ENCODE measurements around the gene BCL11A. TPM values are rescaled to one million over a fixed set of nuclear protein-coding genes. Genes with fewer than 3 reads are reported as not detected.

BCL11A gene
- total RNA-seq, 1 experiment from 2014 or later, result 4.5 TPM

DNA sequence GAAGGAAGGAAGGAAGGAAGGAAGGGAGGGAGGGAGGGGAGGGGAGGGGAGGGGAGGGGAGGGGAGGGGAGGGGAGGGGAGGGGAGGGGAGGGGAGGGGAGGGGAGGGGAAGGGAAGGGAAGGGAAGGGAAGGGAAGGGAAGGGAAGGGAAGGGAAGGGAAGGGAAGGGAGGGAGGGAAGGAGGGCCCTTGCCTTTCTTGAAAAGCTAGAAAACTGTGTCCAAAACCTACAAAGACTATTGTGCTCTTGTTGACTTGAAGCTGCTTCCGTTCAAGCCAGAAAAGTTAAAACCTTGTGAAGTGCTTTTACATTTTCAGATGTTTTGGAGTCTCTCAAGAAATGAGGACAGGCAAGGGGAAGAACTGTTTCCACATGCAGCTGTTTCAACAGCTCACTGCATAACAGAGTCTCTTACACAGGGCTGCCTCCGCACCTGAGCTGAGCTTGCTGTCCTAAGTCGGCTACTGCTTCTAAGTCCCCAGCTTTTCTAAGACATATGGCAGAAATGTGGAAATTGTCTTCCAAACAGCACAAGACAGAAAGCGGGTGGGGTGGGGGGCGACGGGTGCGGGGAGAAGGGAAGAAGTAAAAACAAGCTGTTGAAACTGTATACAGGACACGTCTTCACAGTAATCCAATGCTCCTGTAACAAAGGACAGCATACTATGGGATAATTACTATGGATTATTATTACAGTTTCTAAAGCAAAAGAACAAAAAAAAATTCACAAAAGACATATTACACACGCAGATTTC is 46.1 kb downstream of the BCL11A start:
- no peak for DNase-seq (ENCODE audit: low read depth)

GRCh38 chr2:60505880-60506260 is 47.6 kb downstream of the BCL11A start:
- no peak for DNase-seq (ENCODE audit: low read depth)

GRCh38 chr2:60505240-60505879 is 48.1 kb downstream of the BCL11A start:
- DNase-seq (ENCODE audit: low read depth), result no peak

DNA sequence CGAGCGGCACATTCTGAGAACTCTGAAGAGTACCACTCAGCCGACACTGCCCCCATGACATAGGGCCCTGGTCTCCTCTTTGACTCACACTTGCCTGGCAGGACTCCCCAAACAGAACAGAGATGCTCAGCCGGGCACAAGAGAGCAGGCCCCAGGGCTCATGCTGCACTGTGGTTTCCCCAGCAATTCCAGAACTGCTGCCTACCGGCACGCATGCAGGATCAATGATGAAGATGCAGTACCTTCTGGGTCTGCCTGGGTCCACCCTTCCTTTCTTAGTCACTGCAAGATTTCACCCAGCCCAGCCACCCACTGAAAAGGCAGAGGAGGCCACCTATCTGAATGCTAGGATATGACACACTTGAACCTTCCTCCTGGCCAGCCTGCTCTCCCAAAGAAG is 49.4 kb downstream of the BCL11A start:
- DNase-seq (ENCODE audit: low read depth), result no peak

- no peak for DNase-seq (ENCODE audit: low read depth)
Observed at GRCh38 chr2:60502144-60502543, 51.3 kb downstream of the BCL11A start.

- no peak for DNase-seq (ENCODE audit: low read depth)
Observed at GRCh38 chr2:60500861-60501260, 52.6 kb downstream of the BCL11A start.

- DNase-seq (ENCODE audit: low read depth), result no peak
Observed at GRCh38 chr2:60499651-60500265, 53.7 kb downstream of the BCL11A start.

GRCh38 chr2:60498816-60499429 is 54.5 kb downstream of the BCL11A start:
- no peak for DNase-seq (ENCODE audit: low read depth)

GRCh38 chr2:60498127-60498815 is 55.2 kb downstream of the BCL11A start:
- no peak for DNase-seq (ENCODE audit: low read depth)

DNA sequence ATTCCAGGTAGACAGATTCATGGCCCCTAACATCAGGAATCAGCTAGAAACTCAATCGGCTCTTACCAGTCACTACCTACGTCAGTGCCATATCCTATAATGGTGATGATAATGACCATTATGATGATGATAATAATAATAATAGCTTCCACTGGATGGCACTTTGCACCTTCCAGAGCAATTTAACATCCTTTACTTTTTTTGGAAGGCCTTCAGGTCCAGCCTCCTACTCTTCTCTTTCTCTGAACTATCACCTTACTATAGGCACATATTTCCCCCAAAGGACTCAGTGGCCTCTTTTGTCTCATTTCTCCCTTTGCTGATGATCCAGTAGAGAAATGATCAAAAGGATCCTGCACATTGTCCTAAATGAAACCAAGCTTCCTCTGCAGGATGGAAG is 56.0 kb downstream of the BCL11A start:
- DNase-seq (ENCODE audit: low read depth), result no peak

DNA sequence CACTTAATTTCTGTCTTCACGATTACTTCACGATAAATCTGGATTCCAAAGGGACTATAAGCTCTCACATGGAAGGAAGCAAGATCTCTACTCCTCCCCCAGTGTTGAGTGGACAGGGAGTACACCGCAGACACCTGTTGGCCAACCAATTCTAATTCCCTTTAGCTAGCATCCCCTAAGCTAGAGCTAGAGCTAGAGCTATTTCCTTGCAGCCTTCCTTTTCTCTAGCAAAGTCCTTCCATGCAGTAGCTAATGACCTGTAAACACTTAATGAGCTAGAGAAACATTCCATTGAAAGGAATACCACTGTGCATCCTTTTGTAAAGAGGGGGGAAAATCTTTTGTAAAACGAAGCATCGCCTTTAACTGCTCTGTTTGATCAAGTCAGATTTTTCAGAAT is 56.5 kb downstream of the BCL11A start:
- DNase-seq (ENCODE audit: low read depth), result no peak

GRCh38 chr2:60496475-60496874 is 57.0 kb downstream of the BCL11A start:
- no peak for DNase-seq (ENCODE audit: low read depth)

- no peak for DNase-seq (ENCODE audit: low read depth)
Observed at GRCh38 chr2:60495041-60495625, 58.3 kb downstream of the BCL11A start.

- DNase-seq (ENCODE audit: low read depth), result no peak
Observed at GRCh38 chr2:60493804-60494387, 59.6 kb downstream of the BCL11A start.

DNA sequence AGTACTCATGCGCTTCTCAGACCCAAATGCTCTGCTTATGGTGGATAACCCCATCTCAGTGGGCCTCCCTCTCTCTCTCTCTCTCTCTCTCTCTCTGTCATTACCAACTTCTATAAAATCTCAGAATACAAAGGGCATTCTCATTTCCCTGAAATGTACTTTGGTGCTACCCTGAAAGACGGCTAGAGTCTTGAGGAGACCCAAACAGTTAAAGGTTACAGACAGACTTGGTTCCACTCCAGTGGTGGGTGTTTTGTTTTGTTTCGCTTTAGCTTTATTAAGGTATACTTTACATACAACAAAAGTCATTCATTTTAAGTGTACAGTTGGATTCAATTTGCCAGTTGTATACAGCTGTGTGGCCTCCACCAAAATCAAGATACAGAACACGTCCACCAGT is 60.9 kb downstream of the BCL11A start:
- no peak for DNase-seq (ENCODE audit: low read depth)

DNA sequence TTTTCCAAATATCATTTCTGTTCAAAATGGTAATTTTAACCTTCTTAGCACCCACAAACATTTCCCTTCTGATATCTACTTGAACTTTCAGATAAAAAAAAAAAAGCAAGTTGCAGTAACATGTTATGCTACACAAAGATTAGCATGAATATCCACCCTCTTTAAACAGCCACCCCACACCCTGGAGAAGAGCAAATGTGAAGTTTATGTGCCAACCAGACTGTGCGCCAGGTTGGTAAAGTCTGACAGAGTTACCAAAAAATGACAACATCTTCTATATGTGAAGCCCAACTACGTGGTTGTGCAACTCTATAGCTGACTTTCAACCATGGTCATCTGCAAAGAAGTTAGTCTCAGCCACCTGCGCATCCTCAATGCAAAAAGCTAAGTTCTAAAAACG is 62.6 kb downstream of the BCL11A start:
- DNase-seq (ENCODE audit: low read depth), result no peak

DNA sequence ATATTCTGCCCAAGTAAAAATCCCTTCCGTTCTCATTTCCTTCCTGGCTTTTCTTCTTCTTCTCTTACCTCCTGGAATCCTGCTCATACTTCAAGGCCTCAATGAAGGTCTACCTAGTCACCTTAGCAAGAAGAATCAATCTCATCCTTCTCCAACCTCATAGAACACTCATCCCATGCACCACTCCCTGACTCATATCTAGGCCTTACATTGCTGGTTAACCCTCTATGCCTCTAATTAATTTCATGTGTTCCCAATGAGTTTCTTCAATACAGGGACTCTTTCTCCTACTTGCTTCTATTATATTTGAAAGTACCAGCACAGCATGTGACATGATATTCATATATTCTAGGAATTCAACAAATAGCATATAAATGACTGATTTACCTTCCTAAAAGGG is 63.0 kb downstream of the BCL11A start:
- DNase-seq (ENCODE audit: low read depth), result no peak

DNA sequence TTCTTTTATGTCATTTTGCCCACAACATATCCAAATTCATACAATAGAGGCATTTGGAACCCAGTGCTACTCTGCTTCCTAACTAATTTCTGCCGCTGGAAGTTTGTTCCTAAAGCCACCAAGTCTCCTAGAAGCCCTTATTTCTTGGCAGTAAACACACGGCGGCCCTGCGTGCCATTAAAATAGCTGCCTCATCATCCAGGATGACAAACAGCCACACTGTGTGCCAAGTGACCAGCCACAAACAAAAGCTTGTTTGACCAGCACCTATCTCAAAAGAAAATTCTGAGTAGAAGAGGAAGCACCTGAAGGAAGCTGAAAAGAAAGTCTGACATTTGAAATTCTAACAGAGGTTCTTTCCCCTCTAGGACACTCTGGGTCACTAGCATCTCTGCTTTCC is 64.2 kb downstream of the BCL11A start:
- no peak for DNase-seq (ENCODE audit: low read depth)

DNA sequence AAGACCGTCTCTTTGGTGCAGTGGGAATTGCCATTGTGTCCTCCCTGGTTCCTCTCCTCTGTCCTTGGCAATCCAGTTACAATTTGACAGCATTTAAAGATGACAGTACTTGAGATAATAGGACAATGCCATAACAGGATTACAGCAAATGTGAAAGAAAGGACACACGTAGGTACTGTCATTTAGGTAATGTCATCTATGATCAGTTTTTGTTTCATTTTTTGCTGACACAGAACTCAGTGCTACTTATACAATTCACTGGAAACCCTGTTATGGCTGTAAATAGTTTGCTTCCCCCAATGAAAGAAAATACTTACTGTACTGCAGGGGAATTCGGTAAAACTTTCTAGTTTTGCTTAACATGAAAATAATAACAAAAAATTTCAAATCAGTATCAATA is 65.2 kb downstream of the BCL11A start:
- no peak for DNase-seq (ENCODE audit: low read depth)

DNA sequence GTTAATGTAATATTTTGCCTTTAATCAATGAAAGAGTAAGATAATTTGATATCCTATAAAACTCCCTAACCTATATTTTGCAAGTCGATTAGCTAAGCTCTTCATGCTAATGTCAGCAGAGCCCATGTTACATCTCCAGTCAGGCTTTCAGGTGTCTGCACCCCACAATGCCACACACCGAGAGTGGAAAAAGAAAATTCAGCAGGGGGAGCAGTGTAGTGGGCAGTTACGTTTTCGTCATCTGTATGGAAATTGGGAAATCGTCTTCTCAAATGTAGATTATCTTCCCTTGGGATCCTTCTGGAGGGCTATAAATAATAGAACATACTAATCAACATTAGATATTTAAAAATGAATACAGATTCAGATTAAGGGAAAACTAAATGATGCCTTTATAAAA is 66.3 kb downstream of the BCL11A start:
- no peak for DNase-seq (ENCODE audit: low read depth)

GRCh38 chr2:60486551-60486950 is 66.9 kb downstream of the BCL11A start:
- no peak for DNase-seq (ENCODE audit: low read depth)
